Fibroblast of lung (primary cell): ENCODE measurements around the gene DCAF10.

Source experiments
- CTCF ChIP-seq, 2 donors: IDR thresholded peaks in 1 of 2; conservative IDR thresholded peaks in 1 of 2; 1 replicate in 1 of 2; 2 replicates in 1 of 2; pipeline ENCODE4 v1.5.1; 2011 to 2012; ENCODE audit warnings: low read length in 2 of 2, control low read depth in 1 of 2, inconsistent platforms in 1 of 2, low read depth in 1 of 2, mild to moderate bottlenecking in 1 of 2
- EZH2 ChIP-seq: IDR thresholded peaks from 2 replicates; pipeline ENCODE4 v1.5.1; 2012; ENCODE audit warnings: low read length, control low read depth, mild to moderate bottlenecking; ENCODE audit errors: missing control alignments

GRCh38 chr9:37911271-37911681 lies 110.7 kb downstream of the DCAF10 start:
- no peak for TF ChIP-seq EZH2
- TF ChIP-seq CTCF (conservative IDR thresholded peaks at IDR 0.05 in 1 of 2, IDR thresholded peaks at IDR 0.05 in 1 of 2; ENCODE audit: low read depth in 1 of 2, low read length in 2 of 2): no peak
